ENCODE results near the gene PTBP3.

PTBP3 gene

GRCh38 chr9:112348257-112349007 lies 15.0 kb upstream of the PTBP3 start:
- Histone ChIP-seq H3K36me3 (ENCODE audit: insufficient read depth, low read length) (no peaks in the 10 kb centered on the region), H3K9me3 (ENCODE audit: control insufficient read depth, insufficient read depth, low read length) (no peaks in the 10 kb centered on the region), H3K4me1 (ENCODE audit: insufficient read depth, low read length) (peaks cover 12% of the 10 kb centered on the region), H3K9ac (ENCODE audit: low read depth, low read length) (peak overlapping the region; percentile 32; the same call in 1 of the 2 replicates)

DNA sequence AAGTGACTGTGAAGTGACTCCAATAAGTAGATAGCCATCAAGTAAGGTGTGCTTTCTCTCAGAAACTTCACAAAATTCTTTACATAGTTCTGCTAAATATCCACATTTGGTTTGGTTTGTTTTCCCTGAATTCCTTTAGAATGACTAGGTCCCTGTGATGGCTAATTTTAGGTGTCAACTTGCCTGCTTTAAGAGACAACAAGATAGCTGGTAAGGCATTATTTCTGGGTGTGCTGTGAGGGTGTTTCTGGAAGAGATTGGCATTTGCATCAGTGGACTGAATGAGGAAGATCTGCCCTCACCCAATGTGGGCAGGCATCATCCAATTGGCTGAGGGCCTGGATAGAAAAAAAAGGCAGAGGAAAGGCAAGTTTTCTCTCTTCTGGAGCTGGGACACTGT lies 8.3 kb upstream of the PTBP3 start:
- Histone ChIP-seq H3K9ac (ENCODE audit: low read depth, low read length) (no peak overlapping the region), H3K9me3 (ENCODE audit: control insufficient read depth, insufficient read depth, low read length) (no peaks in the 10 kb centered on the region), H3K4me1 (ENCODE audit: insufficient read depth, low read length) (peaks cover 13% of the 10 kb centered on the region), H3K36me3 (ENCODE audit: insufficient read depth, low read length) (no peaks in the 10 kb centered on the region)

DNA sequence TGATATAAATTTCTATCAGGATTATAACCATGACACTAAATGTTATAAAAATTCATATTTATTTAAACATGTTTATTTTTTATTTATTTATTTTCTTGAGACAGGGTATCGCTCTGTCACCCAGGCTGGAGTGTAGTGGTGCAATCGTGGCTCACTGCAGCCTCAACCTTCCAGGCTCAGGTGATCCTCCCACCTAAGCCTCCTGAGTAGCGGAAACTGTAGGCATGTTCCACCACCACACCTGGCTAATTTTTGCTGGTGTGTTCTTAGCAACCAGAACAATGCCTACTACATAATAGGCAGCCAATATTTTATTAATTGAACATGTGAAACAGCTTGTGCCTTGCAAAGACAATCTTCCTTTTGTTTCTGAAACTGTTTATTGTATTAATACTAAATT lies 6.5 kb upstream of the PTBP3 start:
- Histone ChIP-seq H3K9me3 (ENCODE audit: control insufficient read depth, insufficient read depth, low read length) (no peaks in the 10 kb centered on the region), H3K9ac (ENCODE audit: low read depth, low read length) (no peak overlapping the region), H3K4me1 (ENCODE audit: insufficient read depth, low read length) (peaks cover 13% of the 10 kb centered on the region), H3K36me3 (ENCODE audit: insufficient read depth, low read length) (no peaks in the 10 kb centered on the region)

GRCh38 chr9:112338561-112338960 lies 5.1 kb upstream of the PTBP3 start:
- H3K9me3 ChIP-seq (ENCODE audit: control insufficient read depth, insufficient read depth, low read length), result no peaks in the 10 kb centered on the region
- no peaks in the 10 kb centered on the region for H3K36me3 ChIP-seq (ENCODE audit: insufficient read depth, low read length)
- peaks cover 13% of the 10 kb centered on the region for H3K4me1 ChIP-seq (ENCODE audit: insufficient read depth, low read length)
- H3K9ac ChIP-seq (ENCODE audit: low read depth, low read length), result no peak overlapping the region

- Histone ChIP-seq H3K4me1 (ENCODE audit: insufficient read depth, low read length) (peaks cover 13% of the 10 kb centered on the region), H3K36me3 (ENCODE audit: insufficient read depth, low read length) (no peaks in the 10 kb centered on the region), H3K9ac (ENCODE audit: low read depth, low read length) (no peak overlapping the region), H3K9me3 (ENCODE audit: control insufficient read depth, insufficient read depth, low read length) (no peaks in the 10 kb centered on the region)
These were observed 4.1 kb upstream of the PTBP3 start for GRCh38 chr9:112337547-112337946.

DNA sequence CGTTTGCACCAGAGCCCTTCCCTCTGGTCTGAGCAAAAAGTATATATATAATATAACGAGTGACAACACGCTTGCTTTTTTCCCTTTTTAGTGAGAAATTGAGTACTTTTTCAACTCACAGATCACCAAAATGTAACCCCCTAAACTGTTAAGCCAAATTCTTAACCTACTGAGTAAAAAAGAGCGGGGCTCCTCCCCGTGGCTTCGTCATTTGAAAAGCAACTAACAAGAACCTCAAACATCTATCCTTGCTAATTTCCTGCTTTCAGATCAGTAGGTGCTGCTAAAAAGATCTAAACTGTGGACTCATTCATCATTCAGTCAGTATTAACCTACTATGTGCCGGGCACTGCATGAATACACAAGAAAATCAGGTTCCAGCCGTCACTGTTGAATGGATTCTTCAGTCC lies 1.0 kb upstream of the PTBP3 start:
- Histone ChIP-seq H3K9me3 (ENCODE audit: control insufficient read depth, insufficient read depth, low read length) (no peaks in the 10 kb centered on the region), H3K9ac (ENCODE audit: low read depth, low read length) (peak overlapping the region; percentile 96), H3K4me1 (ENCODE audit: insufficient read depth, low read length) (0 out of 2 replicates have a peak, but pooled peaks cover 3% of the 10 kb centered on the region), H3K36me3 (ENCODE audit: insufficient read depth, low read length) (no peaks in the 10 kb centered on the region)

DNA sequence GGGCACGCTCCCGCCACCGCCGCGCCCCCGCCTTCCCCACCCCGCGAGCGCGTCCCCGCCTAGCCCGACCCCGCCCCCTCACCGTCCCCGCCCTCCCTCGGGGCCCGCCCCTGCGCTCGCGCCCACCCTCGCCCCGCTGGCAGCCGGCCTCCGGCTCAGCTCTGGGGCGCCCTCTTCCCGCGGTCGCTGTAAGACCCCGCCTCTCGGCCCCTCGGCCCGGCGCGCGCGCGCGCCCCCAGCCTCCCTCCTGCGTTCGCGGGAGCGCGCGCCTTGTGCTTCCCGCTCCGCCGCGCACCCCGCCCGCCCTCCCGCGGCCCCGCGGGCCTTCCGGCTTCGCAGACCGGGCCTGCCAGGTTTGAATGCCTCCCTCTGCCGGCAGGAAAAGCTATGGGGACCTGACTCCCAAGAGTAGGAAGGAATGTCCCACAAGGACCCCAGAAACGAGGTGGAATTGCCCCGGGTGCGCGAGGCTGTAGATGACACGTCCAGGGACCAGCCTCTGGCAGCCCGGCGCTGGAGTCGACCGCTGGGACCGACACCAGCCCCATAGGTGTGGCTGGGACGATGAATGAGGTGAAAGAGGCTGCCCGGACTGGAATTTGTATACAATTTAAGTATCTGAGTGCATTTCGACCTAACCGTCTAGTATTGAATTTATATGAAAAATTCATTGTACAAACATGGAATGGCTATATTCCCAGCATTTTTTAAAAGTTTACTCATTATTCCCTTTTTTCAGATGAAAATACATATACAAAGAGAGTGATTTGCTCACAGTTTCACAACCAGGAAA lies 416 bp upstream of the PTBP3 start:
- Histone ChIP-seq H3K4me1 (ENCODE audit: insufficient read depth, low read length) (0 out of 2 replicates have a peak, but pooled peaks cover 3% of the 10 kb centered on the region), H3K36me3 (ENCODE audit: insufficient read depth, low read length) (no peaks in the 10 kb centered on the region), H3K9ac (ENCODE audit: low read depth, low read length) (peak overlapping the region; percentile 96), H3K9me3 (ENCODE audit: control insufficient read depth, insufficient read depth, low read length) (no peaks in the 10 kb centered on the region)

DNA sequence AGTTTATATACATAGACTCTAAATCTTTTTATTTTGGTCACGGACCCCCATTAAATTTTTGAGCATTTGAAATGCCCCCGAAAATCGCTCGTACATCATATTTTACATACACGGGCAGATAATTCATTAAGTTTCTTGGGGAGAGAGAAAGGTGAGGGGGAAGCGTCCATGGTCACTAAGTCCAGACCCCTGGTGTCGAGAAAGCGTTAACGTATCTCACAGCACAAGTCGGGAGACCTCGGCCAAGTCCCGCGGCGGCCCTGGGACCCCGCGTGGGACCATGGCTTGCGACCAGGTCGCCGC lies 794 bp downstream of the PTBP3 start:
- Histone ChIP-seq H3K4me1 (ENCODE audit: insufficient read depth, low read length) (0 out of 2 replicates have a peak, but pooled peaks cover 3% of the 10 kb centered on the region), H3K9me3 (ENCODE audit: control insufficient read depth, insufficient read depth, low read length) (no peaks in the 10 kb centered on the region), H3K9ac (ENCODE audit: low read depth, low read length) (peak overlapping the region; percentile 64), H3K36me3 (ENCODE audit: insufficient read depth, low read length) (no peaks in the 10 kb centered on the region)

DNA sequence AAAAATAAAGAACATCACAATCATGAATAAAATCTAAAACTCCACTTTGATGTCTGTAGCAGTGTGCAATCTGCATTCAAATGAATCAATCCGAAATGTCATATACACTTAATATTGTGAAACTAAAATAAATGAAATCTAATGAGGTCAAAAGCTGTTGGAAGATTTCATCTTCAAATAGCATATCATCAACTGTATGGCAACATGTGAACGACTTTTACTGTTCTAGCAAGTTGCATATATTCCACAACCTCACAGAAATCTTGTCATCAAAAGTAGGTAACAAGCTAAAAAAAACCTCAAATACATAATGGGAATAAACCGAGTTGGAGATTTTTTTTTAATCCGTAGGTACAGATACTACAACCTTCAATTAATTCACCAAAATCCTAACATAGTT lies 1.2 kb downstream of the PTBP3 start:
- Histone ChIP-seq H3K9ac (ENCODE audit: low read depth, low read length) (peak overlapping the region; percentile 64), H3K4me1 (ENCODE audit: insufficient read depth, low read length) (0 out of 2 replicates have a peak, but pooled peaks cover 3% of the 10 kb centered on the region), H3K9me3 (ENCODE audit: control insufficient read depth, insufficient read depth, low read length) (no peaks in the 10 kb centered on the region)

GRCh38 chr9:112331674-112331952 lies 1.8 kb downstream of the PTBP3 start:
- Histone ChIP-seq H3K4me1 (ENCODE audit: insufficient read depth, low read length) (0 out of 2 replicates have a peak, but pooled peaks cover 3% of the 10 kb centered on the region), H3K36me3 (ENCODE audit: insufficient read depth, low read length) (no peaks in the 10 kb centered on the region), H3K9ac (ENCODE audit: low read depth, low read length) (peak overlapping the region; percentile 64), H3K9me3 (ENCODE audit: control insufficient read depth, insufficient read depth, low read length) (no peaks in the 10 kb centered on the region)

More for the DNA sequence above, 1.2 kb downstream of the PTBP3 start:
- H3K36me3 ChIP-seq (ENCODE audit: insufficient read depth, low read length), result no peaks in the 10 kb centered on the region

DNA sequence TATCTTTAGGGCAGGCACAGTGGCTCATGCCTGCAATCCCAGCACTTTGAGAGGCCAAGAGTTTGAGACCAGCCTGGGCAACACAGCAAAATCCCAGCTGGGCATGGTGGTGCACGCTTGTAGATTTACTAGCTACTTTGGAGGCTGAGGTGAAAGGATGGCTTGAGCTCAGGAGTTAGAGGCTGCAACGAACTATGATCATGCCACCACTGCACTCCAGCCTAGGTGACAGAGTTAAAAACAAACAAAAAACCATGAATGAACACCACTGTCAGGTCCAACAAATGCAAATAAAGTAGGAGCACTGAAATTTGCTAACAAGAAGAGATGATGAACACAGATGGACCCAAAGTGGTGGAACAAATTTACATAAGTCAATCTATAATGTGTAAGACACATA lies 4.9 kb downstream of the PTBP3 start:
- Histone ChIP-seq H3K4me1 (ENCODE audit: insufficient read depth, low read length) (peaks cover 24% of the 10 kb centered on the region), H3K9ac (ENCODE audit: low read depth, low read length) (no peak overlapping the region), H3K36me3 (ENCODE audit: insufficient read depth, low read length) (no peaks in the 10 kb centered on the region), H3K9me3 (ENCODE audit: control insufficient read depth, insufficient read depth, low read length) (no peaks in the 10 kb centered on the region)

DNA sequence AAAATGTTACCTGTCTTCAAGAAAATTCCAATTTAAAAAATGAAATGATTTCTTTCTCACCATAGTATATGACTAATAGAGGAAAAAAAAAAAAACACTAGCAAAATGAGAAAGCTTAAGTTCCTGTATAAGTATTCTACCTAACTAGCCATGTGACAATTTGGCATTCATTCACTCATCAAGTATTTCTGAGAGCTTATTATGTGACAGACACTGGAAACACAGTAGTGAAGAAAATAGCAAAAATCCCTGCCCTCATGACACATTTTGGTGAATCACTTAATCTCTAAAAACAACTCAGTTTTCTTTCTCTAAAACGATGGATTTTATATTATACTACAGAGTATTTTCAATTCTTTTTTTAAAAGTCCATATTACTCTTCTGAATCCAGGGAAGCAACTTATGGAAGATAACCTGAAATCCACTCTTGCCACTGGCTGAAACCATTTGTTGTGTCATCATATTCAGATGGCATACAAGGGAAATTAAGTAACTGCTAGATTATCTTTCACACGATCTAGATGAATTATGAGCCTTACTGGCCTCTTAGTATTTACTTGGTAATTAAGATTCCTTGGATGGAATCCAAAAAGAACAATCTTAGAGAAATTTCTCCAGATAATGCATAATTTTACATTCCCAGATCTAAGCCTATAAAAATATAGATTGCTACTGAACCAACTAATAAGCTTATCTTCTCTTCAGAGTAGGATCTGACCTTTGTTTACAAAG lies 5.5 kb downstream of the PTBP3 start:
- H3K36me3 ChIP-seq (ENCODE audit: insufficient read depth, low read length), result no peaks in the 10 kb centered on the region
- peaks cover 29% of the 10 kb centered on the region for H3K4me1 ChIP-seq (ENCODE audit: insufficient read depth, low read length)
- H3K9me3 ChIP-seq (ENCODE audit: control insufficient read depth, insufficient read depth, low read length), result no peaks in the 10 kb centered on the region
- H3K9ac ChIP-seq (ENCODE audit: low read depth, low read length), result no peak overlapping the region

- Histone ChIP-seq H3K9ac (ENCODE audit: low read depth, low read length) (no peak overlapping the region), H3K36me3 (ENCODE audit: insufficient read depth, low read length) (no peaks in the 10 kb centered on the region), H3K9me3 (ENCODE audit: control insufficient read depth, insufficient read depth, low read length) (no peaks in the 10 kb centered on the region), H3K4me1 (ENCODE audit: insufficient read depth, low read length) (peaks cover 36% of the 10 kb centered on the region)
These were observed 7.2 kb downstream of the PTBP3 start for GRCh38 chr9:112326194-112326593.

DNA sequence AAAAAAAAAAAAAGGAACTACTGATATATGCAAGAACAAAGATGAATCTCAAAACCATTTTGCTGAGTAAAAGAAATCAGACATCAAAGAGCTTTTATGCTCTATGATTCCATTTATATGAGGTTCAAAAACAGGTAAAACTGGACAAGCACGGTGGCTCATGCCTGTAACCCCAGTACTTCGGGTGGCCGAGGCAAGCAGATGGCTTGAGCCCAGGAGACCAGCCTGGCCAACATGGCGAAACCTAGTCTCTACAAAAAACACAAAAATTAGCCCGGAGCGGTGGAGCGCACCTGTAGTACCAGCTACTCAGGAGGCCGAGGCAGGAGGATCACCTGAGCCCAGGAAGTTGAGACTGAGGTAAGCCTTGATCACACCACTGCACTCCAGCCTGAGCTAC lies 7.8 kb downstream of the PTBP3 start:
- H3K9ac ChIP-seq (ENCODE audit: low read depth, low read length), result no peak overlapping the region
- H3K36me3 ChIP-seq (ENCODE audit: insufficient read depth, low read length), result no peaks in the 10 kb centered on the region
- no peaks in the 10 kb centered on the region for H3K9me3 ChIP-seq (ENCODE audit: control insufficient read depth, insufficient read depth, low read length)
- peaks cover 33% of the 10 kb centered on the region for H3K4me1 ChIP-seq (ENCODE audit: insufficient read depth, low read length)

All from ES-I3 (cell line).